Colonic mucosa (tissue), 4 donors: Measurements from ENCODE around the gene SURF1. TPM values are rescaled to one million over a fixed set of nuclear protein-coding genes. Genes with fewer than 3 reads are reported as not detected.
"Not testable (repeated sequence)": the region's sequence is repeated elsewhere in the genome, so short reads cannot be mapped to it uniquely, and the experiment has no call there.

Experiments
- DNase-seq: peaks from one replicate; pipeline ENCODE4 v3.0.0-alpha.2; 2020
- H3K27ac ChIP-seq: fragments of 200-600 bp; one replicate; pipeline ENCODE4 v1.8.0; 2021
- H3K27me3 ChIP-seq: fragments of 200-600 bp; one replicate; pipeline ENCODE4 v1.8.0; 2021
- H3K36me3 ChIP-seq: fragments of 200-600 bp; one replicate; pipeline ENCODE4 v1.8.0; 2021
- H3K4me1 ChIP-seq: fragments of 200-600 bp; one replicate; pipeline ENCODE4 v1.8.0; 2021; ENCODE audit warnings: mild to moderate bottlenecking
- H3K4me3 ChIP-seq: fragments of 200-600 bp; one replicate; pipeline ENCODE4 v1.8.0; 2021
- H3K9ac ChIP-seq, 2 donors: one replicate each; pipeline ENCODE4 v1.7.0; 2013; ENCODE audit warnings: control low read depth in 2 of 2, low read depth in 2 of 2, low read length in 2 of 2
- H3K9me3 ChIP-seq: fragments of 200-600 bp; one replicate; pipeline ENCODE4 v1.8.0; 2021
- intact Hi-C: fragments of 100-400 bp; cut with DNase I; formaldehyde crosslinking; loops from one replicate; pipeline ENCODE4 v1.14.1; 2022
- total RNA-seq, 2 donors: library from RNA; stranded (reverse); fragmentation: NEBNext Ultra II Directional in 1 of 2; extraction: Animal tissue kit (Norgen Biotek cat#: 25700) in 1 of 2; gene quantifications; one replicate each; pipeline ENCODE4 v1.2.1, GENCODE V29; 2021
- TF ChIP-seq, protein P1 (sequence below): fragments of 200-600 bp; IDR thresholded peaks from one replicate; pipeline ENCODE4 v1.8.0; 2022; ENCODE audit warnings: antibody characterized with exemption, mild to moderate bottlenecking
- donor health status: healthy.
- donor health status: DM: no; HTN: no; CAD: no.
- donor health status: DM: no; HTN: no; CAD: no.

The SURF1 gene
- total RNA-seq, 2 donors from 2014 or later, result 63.3 to 66.7 TPM

GRCh38 chr9:133323991-133324703 is 32.1 kb downstream of the SURF1 start:
- Histone ChIP-seq H3K4me3 (no peak overlapping the region), H3K27me3 (no peaks in the 10 kb centered on the region), H3K36me3 (no peaks in the 10 kb centered on the region), H3K27ac (no peak overlapping the region), H3K4me1 (no peaks in the 10 kb centered on the region), H3K9me3 (no peaks in the 10 kb centered on the region), H3K9ac (no peak overlapping the region)
- TF ChIP-seq, protein P1, sequence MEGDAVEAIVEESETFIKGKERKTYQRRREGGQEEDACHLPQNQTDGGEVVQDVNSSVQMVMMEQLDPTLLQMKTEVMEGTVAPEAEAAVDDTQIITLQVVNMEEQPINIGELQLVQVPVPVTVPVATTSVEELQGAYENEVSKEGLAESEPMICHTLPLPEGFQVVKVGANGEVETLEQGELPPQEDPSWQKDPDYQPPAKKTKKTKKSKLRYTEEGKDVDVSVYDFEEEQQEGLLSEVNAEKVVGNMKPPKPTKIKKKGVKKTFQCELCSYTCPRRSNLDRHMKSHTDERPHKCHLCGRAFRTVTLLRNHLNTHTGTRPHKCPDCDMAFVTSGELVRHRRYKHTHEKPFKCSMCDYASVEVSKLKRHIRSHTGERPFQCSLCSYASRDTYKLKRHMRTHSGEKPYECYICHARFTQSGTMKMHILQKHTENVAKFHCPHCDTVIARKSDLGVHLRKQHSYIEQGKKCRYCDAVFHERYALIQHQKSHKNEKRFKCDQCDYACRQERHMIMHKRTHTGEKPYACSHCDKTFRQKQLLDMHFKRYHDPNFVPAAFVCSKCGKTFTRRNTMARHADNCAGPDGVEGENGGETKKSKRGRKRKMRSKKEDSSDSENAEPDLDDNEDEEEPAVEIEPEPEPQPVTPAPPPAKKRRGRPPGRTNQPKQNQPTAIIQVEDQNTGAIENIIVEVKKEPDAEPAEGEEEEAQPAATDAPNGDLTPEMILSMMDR, result no peak
- intact Hi-C loops, result loop anchor here (10.0 kb wide), 1 partner anchor 89 kb away; no protein-coding TSS in a partner anchor
- DNase-seq, result no peak

DNA sequence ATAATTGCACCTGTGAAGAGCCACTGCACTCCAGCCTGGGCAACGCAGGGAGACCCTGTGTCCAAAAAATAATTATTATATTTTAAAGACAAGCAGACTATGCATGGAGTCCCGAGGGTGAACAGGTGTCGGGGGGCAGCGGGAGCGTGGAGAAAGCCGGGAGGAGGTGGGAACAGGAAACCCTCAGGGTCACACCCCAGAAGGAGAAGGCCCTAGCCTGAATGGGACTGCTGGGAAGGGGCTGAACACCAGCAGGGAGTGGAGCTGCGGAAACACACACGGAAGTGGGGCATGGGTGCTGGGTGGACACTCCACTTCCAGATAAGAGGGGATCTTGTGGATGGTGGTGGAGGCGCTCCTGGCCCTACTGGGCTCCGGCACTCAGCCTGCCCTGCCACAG is 33.1 kb downstream of the SURF1 start:
- H3K9me3 ChIP-seq, result no peaks in the 10 kb centered on the region
- no peak overlapping the region for H3K4me3 ChIP-seq
- DNase-seq, result no peak
- no peaks in the 10 kb centered on the region for H3K36me3 ChIP-seq
- no peaks in the 10 kb centered on the region for H3K4me1 ChIP-seq
- no peak overlapping the region for H3K9ac ChIP-seq
- TF ChIP-seq, protein P1, result no peak
- no peaks in the 10 kb centered on the region for H3K27me3 ChIP-seq
- intact Hi-C loops, result loop anchor here (10.0 kb wide), 1 partner anchor 88 kb away; no protein-coding TSS in a partner anchor
- no peak overlapping the region for H3K27ac ChIP-seq

DNA sequence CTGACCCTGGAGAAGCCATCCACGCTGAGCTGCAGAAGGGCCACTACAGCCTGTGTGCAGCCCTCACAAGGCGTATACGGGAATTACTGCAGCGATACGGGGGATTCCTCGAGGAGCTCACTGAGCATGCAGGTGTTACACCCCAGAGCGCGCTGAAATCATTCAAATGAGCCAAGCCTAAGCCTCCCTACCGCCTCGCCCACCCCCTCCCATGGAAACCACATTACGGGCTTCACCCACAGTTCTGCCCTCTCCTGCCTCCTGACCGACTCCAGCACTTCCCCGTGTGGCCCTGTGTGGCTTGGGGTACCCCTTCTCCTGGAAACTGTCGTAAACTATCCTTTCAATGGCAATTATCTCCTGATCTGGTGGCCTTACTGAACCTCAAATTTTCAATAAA is 33.6 kb downstream of the SURF1 start:
- H3K4me1 ChIP-seq, result no peaks in the 10 kb centered on the region
- no peak overlapping the region for H3K9ac ChIP-seq
- H3K9me3 ChIP-seq, result no peaks in the 10 kb centered on the region
- no peak for DNase-seq
- TF ChIP-seq, protein P1, result no peak
- H3K27ac ChIP-seq, result no peak overlapping the region
- no peak overlapping the region for H3K4me3 ChIP-seq
- intact Hi-C loops, result loop anchor here (10.0 kb wide), 1 partner anchor 88 kb away; no protein-coding TSS in a partner anchor
- H3K36me3 ChIP-seq, result no peaks in the 10 kb centered on the region
- no peaks in the 10 kb centered on the region for H3K27me3 ChIP-seq

- H3K9me3 ChIP-seq, result no peaks in the 10 kb centered on the region
- intact Hi-C loops, result loop anchor here (10.0 kb wide), 1 partner anchor 87 kb away; no protein-coding TSS in a partner anchor
- no peak for DNase-seq
- no peaks in the 10 kb centered on the region for H3K4me1 ChIP-seq
- no peaks in the 10 kb centered on the region for H3K27me3 ChIP-seq
- TF ChIP-seq, protein P1, result no peak
- H3K4me3 ChIP-seq, result no peak overlapping the region
- no peak overlapping the region for H3K27ac ChIP-seq
- no peaks in the 10 kb centered on the region for H3K36me3 ChIP-seq
- no peak overlapping the region for H3K9ac ChIP-seq
Observed at GRCh38 chr9:133321411-133321935, 34.8 kb downstream of the SURF1 start.

DNA sequence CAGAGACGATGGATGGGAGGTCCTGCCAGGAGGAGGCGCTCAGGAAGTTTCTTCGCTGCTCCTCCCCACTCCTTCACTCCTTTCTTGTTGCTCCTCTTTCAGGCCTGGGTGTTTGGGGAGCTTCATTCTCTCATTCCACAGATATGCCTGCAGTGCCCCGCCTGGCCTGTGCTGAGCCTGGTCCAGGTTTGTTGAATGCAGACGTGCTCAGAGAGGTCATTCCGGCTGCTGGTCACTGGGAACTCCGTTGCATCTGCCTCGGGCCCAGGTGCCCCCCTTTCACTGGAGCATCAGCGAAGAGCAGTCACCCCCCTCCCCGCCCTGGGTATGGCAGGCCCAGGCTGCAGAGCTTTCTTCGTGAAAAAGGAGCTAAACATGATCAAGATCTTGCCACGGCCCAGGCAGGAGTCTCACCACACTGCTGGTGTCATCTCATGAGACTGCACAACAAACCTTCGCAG is 35.8 kb downstream of the SURF1 start:
- no peak for DNase-seq
- TF ChIP-seq, protein P1, result no peak

DNA sequence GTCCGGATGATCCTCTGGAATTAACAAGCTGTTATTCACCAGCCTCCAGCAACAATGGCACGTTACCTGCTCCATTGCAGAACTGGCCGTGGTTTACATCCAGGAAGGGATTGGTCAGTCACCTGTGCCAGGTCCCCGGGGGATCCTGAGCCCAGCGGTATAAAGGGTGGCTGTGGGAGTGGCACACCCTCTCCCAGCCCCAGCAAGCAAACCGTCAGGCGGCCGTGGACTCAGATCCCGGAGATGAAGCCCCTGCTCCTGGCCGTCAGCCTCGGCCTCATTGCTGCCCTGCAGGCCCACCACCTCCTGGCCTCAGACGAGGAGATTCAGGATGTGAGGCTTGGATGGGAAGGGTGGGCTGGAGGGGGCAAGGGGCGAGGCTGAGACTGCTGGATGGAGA is 38.7 kb downstream of the SURF1 start:
- H3K9ac ChIP-seq, H3K36me3 ChIP-seq, DNase-seq, intact Hi-C loops, H3K27ac ChIP-seq, H3K4me1 ChIP-seq, H3K4me3 ChIP-seq, H3K9me3 ChIP-seq, H3K27me3 ChIP-seq: not testable (repeated sequence)

More for the DNA sequence above, 35.8 kb downstream of the SURF1 start:
- intact Hi-C loops, result loop anchor here (10.0 kb wide), 1 partner anchor 86 kb away; no protein-coding TSS in a partner anchor
- H3K9me3 ChIP-seq, result no peaks in the 10 kb centered on the region
- H3K36me3 ChIP-seq, result no peaks in the 10 kb centered on the region
- no peaks in the 10 kb centered on the region for H3K4me1 ChIP-seq
- H3K27ac ChIP-seq, result no peak overlapping the region
- no peaks in the 10 kb centered on the region for H3K27me3 ChIP-seq
- H3K9ac ChIP-seq, result no peak overlapping the region
- no peak overlapping the region for H3K4me3 ChIP-seq
